ENCODE data around the gene TMED1. TPM values are rescaled to one million over a fixed set of nuclear protein-coding genes. Genes with fewer than 3 reads are reported as not detected.
"Not testable (repeated sequence)": the region's sequence is repeated elsewhere in the genome, so short reads cannot be mapped to it uniquely, and the experiment has no call there.

Gene TMED1
- total RNA-seq, 2 donors from 2014 or later = 14.5 to 34.6 TPM

- peaks cover 36% of the 10 kb centered on the region for H3K4me1 ChIP-seq
- intact Hi-C loops (cut with DNase I) = loop anchor here (10.0 kb wide), 1 partner anchor 52 kb away; the partner anchor contains the start of genes TIMM29 and YIPF2
- DNase-seq (no peak), ATAC-seq (no peak)
- no peaks in the 10 kb centered on the region for H3K36me3 ChIP-seq (replicated peaks in 1 of 2; ENCODE audit: insufficient read depth in 1 of 2, low read depth in 2 of 2)
- WGBS, 2 donors = 4 to 15% methylated on average over 14 to 16 of the region's 16 CpGs
- peak overlapping the region; percentile 29 to 80 for H3K4me3 ChIP-seq
- no peak for TF ChIP-seq CTCF (IDR thresholded peaks at IDR 0.05)
- no peak for TF ChIP-seq POLR2A (IDR thresholded peaks at IDR 0.05)
- peak overlapping the region in 3 of 4 donors; percentile 71 to 78 (median 75) for H3K27ac ChIP-seq
- no peaks in the 10 kb centered on the region for H3K27me3 ChIP-seq
- no peaks in the 10 kb centered on the region for H3K9me3 ChIP-seq
Observed at GRCh38 chr19:10872546-10873107, 36.6 kb upstream of the TMED1 start.

DNA sequence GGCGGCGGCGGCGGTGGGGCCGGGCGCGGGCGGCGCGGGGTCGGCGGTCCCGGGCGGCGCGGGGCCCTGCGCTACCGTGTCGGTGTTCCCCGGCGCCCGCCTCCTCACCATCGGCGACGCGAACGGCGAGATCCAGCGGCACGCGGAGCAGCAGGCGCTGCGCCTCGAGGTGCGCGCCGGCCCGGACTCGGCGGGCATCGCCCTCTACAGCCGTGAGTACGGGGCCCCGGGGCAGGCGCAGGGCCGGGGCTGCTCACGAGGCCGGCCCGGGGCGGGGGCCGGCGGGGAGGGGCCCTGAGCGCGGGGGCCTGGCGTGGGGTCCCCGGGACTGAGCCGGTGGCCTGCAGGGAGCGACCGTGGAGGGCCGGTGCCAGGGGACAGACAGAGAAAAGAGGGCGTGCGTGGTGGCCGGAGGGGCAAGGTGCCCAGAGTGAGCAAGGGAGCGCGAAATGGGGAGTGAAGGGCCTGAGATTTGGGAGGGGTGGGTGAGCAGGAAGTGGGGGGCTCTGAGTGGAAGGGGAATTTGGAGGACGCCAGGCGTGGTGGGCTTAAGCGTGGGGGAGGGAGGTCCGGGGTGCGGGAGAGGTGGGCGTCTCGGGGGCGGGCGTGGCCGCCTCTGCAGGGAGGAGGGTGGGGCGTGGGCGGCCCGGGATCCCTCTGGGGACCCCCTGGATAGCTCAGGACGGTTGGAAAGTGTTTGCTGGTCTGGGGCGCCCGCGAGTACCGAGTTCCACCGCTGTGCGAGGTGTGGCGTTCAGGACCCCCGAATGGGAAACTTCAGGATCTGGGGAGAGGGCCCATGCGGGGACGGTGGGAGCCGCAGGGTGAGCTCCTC, 35.9 kb upstream of the TMED1 start:
- Histone ChIP-seq H3K4me1 (peaks cover 29% of the 10 kb centered on the region), H3K9me3 (no peaks in the 10 kb centered on the region), H3K27ac (peak overlapping the region; percentile 56 to 78 (median 73)), H3K4me3 (peak overlapping the region; percentile 29 to 80), H3K27me3 (no peaks in the 10 kb centered on the region), H3K36me3 (replicated peaks in 1 of 2; ENCODE audit: insufficient read depth in 1 of 2, low read depth in 2 of 2) (no peaks in the 10 kb centered on the region)
- ATAC-seq (no peak), DNase-seq (peak; percentile 42 to 56 (median 51))
- intact Hi-C loops (cut with DNase I) = loop anchor here (10.0 kb wide), 1 partner anchor 53 kb away; the partner anchor contains the start of genes TIMM29 and YIPF2
- 1 to 3% methylated on average over 6 to 48 of the region's 90 CpGs for WGBS, 2 donors
- TF ChIP-seq POLR2A (IDR thresholded peaks at IDR 0.05) (no peak), CTCF (IDR thresholded peaks at IDR 0.05) (peak in 3 of 7 experiments; percentile 4 to 12 (median 11))

DNA sequence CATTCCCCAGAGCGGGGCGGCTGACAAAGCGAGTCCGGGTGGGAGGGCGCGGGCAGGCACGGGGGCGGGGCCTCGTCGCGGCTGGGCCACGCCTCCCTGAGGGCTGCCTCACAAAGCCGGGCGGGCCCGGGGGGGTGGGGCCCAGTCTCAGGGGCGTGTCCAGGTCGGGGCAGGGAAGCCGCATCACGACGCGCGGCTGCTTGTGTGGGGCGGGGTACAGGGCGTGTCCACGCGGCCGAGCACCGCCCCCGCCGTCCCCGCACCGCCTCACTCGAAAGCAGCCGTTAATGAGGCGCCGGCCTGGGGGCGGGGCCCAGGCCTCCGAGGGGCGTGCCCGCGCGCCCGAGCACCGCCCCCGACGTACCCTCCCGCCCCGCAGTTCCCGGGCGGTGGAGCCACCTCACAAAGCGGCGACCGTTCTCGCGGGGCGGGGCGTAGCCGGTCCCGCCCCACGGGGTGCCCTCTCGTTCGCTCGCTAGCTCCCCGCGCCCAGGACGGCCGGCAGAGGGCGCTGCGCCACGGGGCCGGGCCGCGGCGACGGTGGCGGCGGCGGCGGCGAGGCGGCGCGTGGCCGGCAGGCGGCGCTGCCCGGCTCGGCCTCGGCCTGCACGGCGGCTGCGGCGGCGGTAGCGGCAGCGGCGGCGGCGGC, 35.1 kb upstream of the TMED1 start, which contains the start of gene CARM1:
Gene CARM1 (plus strand): TSS at position 599 of the 649 bp plus-strand sequence. CDS start 150 bp downstream, outside the sequence.
- Histone ChIP-seq H3K4me3 (peak within 1 kb of the TSS; percentile 29 to 80), H3K9me3 (no peaks in the 10 kb centered on the region), H3K27me3 (no peaks in the 10 kb centered on the region), H3K27ac (peak within 1 kb of the TSS; percentile 62 to 78 (median 74)), H3K36me3 (replicated peaks in 1 of 2; ENCODE audit: insufficient read depth in 1 of 2, low read depth in 2 of 2) (no peaks in the 10 kb centered on the region), H3K4me1 (peaks cover 21% of the 10 kb centered on the region)
- DNase-seq (peak; percentile 99 to 100 (median 100)), ATAC-seq (peak; percentile 90)
- TF ChIP-seq POLR2A (IDR thresholded peaks at IDR 0.05) (no peak), CTCF (IDR thresholded peaks at IDR 0.05) (peak; percentile 39 to 100 (median 68))
- WGBS, 2 donors = 1% methylated on average over 48 of the region's 99 CpGs; no CpG with 5 or more reads in 1 of the 2 donors
- intact Hi-C loops (cut with DNase I) = loop anchor here (10.0 kb wide), 1 partner anchor 54 kb away; the partner anchor contains the start of genes TIMM29 and YIPF2

DNA sequence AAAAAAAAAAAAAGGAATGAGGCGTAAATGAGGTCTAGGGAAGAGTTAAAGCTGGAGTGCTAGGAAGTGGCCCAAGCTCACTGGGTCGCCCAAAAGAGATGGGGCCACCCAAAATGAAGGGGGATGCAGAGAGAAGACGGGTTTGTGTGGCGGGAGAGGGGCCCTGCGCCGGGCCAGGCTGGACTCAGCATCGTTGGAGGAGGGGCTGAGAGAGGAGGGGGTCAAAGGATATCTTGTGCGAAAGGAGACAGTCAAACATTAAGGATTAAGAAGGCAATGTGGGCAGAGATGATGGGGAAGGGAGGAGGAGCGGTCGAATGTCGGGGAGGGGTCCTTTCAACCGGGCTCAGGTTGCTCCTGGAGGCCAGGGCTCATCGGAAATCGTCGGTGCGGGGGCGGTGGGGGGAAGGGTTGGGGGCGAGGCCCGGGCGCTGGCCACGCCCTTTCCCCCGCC, 34.5 kb upstream of the TMED1 start:
- intact Hi-C loops (cut with DNase I) = loop anchor here (10.0 kb wide), 1 partner anchor 54 kb away; the partner anchor contains the start of genes TIMM29 and YIPF2
- Histone ChIP-seq H3K27ac (peak overlapping the region; percentile 62 to 78 (median 70)), H3K27me3 (no peaks in the 10 kb centered on the region), H3K36me3 (replicated peaks in 1 of 2; ENCODE audit: insufficient read depth in 1 of 2, low read depth in 2 of 2) (no peaks in the 10 kb centered on the region), H3K9me3 (no peaks in the 10 kb centered on the region), H3K4me3 (no peak overlapping the region), H3K4me1 (peaks cover 18% of the 10 kb centered on the region)
- WGBS, 2 donors = 3 to 5% methylated on average over 20 of the region's 22 CpGs
- ATAC-seq (no peak), DNase-seq (no peak)
- TF ChIP-seq CTCF (IDR thresholded peaks at IDR 0.05) (no peak), POLR2A (IDR thresholded peaks at IDR 0.05) (no peak)

GRCh38 chr19:10869872-10870311, 33.9 kb upstream of the TMED1 start:
- H3K9me3 ChIP-seq; H3K27ac ChIP-seq; H3K27me3 ChIP-seq; H3K36me3 ChIP-seq (replicated peaks in 1 of 2; ENCODE audit: insufficient read depth in 1 of 2, low read depth in 2 of 2); H3K4me3 ChIP-seq; ATAC-seq: not testable (repeated sequence)
- peaks cover 19% of the 10 kb centered on the region for H3K4me1 ChIP-seq
- WGBS, 2 donors = 89 to 91% methylated on average over 7 to 11 of the region's 11 CpGs
- intact Hi-C loops (cut with DNase I) = loop anchor here (10.0 kb wide), 1 partner anchor 55 kb away; the partner anchor contains the start of genes TIMM29 and YIPF2
- peak in 1 of 4 donors; percentile 33 for DNase-seq
